Stimulated activated naive CD8-positive, alpha-beta T cell treated with anti-CD3 and anti-CD28 coated beads, Interleukin-15, Interleukin-2, amounts not matched to agents 100 U/mL and 50 U/mL, for 24 hours (primary cell): ENCODE results near the gene PCDH9.

ENCODE experiments used
- ATAC-seq: fragments of 150-1000 bp; cut with Tn5 transposase; one replicate; pipeline ENCODE4 v1.10.0; 2021
- DNase-seq: peaks from one replicate; pipeline ENCODE4 v3.0.0; 2021

PCDH9 gene

DNA sequence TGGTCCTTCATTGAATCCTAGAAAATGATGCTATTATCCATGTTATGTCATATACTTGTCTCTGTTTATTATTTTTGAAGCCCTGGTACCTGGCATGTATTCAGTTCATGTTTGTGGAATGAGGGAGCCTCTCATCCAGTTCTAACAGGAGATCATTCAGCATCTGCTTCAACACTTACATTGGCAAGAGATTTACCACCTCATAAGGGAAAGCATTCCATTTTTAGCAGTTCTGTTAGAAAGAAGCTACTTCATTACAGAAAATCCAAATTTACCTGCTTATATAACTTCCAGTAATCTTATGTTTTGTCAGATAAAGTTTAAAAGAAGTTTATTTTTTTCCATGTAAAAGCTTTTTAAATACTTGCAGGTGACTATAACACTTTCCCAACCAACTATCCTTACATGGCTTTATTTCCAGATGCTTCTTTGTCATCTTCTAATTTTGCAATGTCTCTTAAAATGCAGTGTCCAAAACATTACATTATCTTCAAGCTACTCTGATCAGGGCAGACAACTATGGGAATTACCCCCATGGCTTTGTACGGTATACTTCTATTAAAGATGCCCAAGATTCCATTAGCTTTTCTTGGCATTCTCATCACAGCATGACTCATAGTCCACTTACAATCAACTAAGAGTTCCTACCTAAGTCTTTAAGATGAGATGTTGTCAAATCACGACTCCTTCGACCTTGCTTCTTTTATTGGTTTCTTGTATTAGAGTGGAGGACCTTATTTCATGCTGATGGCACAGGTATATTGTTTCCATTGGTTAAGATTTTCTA, 262.1 kb downstream of the PCDH9 start:
- no peak for ATAC-seq
- no peak for DNase-seq

GRCh38 chr13:66965181-66965580, 265.0 kb downstream of the PCDH9 start:
- DNase-seq: no peak
- ATAC-seq: no peak

GRCh38 chr13:66962953-66963352, 267.2 kb downstream of the PCDH9 start:
- ATAC-seq (no peak), DNase-seq (no peak)

GRCh38 chr13:66958611-66959010, 271.5 kb downstream of the PCDH9 start:
- peak; percentile 40 for ATAC-seq

DNA sequence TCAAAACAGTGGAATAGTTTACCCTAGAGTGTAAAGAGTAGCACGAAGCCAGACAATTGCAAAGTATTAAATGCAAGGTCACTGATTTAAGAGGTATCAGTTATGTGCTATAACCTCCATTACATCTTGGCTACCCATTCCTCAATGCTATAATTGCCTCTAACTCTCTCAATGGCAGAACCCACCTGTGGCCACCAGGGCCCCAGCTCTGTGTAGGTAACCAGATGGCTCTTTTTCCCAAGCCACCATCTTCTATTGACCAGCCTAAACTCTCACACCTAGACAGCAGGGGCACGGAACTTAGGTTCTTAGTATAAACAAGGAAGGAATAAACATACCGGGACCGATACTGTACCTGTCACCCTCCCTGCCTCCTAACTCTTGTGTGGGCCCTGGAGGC, 277.6 kb downstream of the PCDH9 start:
- no peak for DNase-seq
- no peak for ATAC-seq

More at GRCh38 chr13:66958611-66959010, 271.5 kb downstream of the PCDH9 start:
- DNase-seq: no peak

GRCh38 chr13:66951426-66951825, 278.7 kb downstream of the PCDH9 start:
- no peak for DNase-seq
- ATAC-seq: no peak

GRCh38 chr13:66950666-66951065, 279.5 kb downstream of the PCDH9 start:
- ATAC-seq: no peak

GRCh38 chr13:66948910-66949309, 281.2 kb downstream of the PCDH9 start:
- no peak for DNase-seq

More at GRCh38 chr13:66950666-66951065, 279.5 kb downstream of the PCDH9 start:
- DNase-seq: no peak

GRCh38 chr13:66943530-66943929, 286.6 kb downstream of the PCDH9 start:
- DNase-seq (no peak), ATAC-seq (no peak)

More at GRCh38 chr13:66948910-66949309, 281.2 kb downstream of the PCDH9 start:
- ATAC-seq: no peak

DNA sequence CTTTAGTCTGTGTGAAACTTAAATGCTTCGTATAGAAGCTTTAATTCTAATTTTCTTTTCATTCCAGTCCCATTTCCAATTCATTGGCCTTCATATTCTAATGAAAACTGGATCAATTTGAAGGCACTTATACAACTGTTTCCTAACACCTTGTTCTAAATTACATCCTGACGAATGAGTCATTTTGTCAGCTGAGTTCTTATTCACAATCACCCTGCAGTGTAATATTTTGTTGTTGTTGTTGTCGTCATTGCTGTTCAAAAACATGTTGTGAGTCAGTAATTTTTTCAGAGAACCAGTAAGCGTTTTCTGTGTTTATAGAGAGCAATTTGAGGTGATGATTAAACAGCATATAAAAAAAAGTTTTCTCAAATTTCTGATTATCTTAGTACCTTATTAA, 290.0 kb downstream of the PCDH9 start:
- no peak for DNase-seq
- ATAC-seq: no peak

DNA sequence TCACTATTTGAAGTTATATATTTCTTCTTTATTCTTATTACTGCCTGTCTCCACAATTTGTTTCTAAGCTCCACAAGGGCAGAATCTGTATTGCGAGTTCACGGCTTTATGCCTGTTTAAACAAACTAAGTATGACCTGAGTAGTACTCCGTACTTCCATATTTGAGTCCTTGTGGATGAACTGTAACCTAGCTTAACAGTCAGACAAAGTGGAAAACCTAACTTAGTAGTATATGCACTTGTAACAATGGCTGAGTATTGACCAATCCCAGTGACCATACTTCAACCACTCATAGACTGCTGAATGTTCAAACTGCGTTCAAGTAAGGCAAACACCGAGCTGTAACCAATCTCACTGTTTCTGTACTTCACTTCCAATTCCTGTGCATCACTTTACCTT, 292.7 kb downstream of the PCDH9 start:
- ATAC-seq (no peak), DNase-seq (no peak)

GRCh38 chr13:66933994-66934393, 296.1 kb downstream of the PCDH9 start:
- ATAC-seq: no peak
- no peak for DNase-seq

- ATAC-seq: no peak
- DNase-seq: no peak
Observed at GRCh38 chr13:66933527-66933926, 296.6 kb downstream of the PCDH9 start.

DNA sequence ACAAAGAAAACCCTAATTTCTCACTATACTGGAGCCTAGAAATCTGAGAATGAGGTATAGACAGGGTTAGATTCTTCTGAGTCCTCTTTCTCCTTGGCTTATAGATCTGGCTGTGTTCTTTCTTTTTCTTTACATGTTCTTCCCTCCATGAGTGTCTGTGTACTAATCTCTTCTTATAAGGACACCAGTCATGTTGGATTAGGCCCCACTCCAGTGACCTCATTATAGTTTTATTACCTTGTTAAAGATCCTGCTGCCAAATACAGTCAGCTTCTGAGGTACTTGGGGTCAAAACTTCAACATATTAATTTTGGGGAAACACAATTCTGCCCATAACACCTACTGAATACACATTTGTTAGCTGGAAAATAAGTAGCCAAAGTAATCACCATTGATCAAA, 302.6 kb downstream of the PCDH9 start:
- DNase-seq: no peak
- ATAC-seq: no peak

- ATAC-seq (no peak), DNase-seq (no peak)
Observed at GRCh38 chr13:66926851-66927524, 303.1 kb downstream of the PCDH9 start.

GRCh38 chr13:66926200-66926850, 303.8 kb downstream of the PCDH9 start:
- no peak for DNase-seq
- ATAC-seq: no peak

DNA sequence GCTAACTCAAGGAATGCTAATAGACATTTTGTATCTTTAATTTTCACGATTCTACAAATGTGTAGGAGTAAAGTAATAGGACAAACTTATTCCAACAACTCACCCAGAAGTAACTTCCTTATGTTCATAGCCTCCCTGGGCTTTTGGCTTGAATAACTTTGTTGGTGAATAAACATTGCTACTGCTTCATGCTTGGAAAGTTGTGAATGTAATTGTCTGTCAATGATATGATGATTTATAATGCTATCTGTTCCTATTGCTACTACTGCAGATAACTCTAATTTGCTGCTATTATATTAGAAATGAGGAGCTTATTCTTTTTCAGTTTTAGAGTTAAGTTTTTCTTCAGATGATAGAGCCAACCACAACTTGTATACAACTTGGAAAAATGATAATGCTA, 307.7 kb downstream of the PCDH9 start:
- ATAC-seq: no peak
- no peak for DNase-seq

DNA sequence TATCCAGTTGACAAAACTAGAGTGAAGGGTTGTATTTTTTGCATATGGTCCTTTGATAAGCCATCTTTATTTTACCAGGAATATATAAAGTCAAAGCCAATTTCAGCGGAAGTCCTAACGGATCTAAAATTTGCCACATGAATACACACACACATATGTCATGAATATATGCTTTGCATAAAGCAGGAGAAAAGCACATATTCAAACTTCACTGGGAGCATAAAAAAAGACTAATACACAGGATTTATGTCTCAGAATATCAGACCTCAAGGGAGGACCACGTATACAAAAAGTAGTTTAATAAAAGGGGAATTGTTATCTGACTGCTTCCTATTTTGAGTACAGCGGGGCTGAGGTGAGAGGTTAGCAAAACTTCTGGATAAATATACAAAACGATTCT, 308.7 kb downstream of the PCDH9 start:
- ATAC-seq (no peak), DNase-seq (no peak)

DNA sequence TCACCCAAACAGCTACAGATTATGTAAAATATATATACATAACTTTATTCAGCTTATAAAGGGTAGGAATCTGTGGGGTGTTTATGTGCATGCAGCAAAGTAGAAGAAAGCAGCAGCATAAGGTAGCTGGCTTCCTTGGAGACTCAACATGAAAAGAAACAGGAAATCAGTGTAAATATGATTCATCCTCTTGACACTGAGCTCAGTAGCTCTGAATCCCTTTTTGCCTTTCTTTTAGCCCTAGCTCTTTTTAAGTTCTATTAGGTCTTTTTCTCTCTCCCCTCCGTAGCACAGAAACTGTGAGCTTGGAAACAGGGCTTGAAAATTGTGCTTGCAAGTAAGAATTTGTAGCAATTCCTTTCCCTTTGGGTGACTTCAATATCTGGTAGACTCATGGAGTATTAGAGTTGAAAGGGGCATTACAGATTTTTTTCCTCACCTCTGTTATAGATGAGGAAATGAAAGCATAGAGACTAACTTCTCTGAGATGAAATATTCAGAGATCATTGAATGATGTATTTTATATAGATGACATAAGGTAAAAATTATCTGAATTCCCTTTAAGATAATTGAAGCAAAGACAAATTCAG, 314.4 kb downstream of the PCDH9 start:
- no peak for DNase-seq

GRCh38 chr13:66914155-66914554, 316.0 kb downstream of the PCDH9 start:
- DNase-seq: no peak
- ATAC-seq: no peak

More for the DNA sequence above, 314.4 kb downstream of the PCDH9 start:
- ATAC-seq: no peak

DNA sequence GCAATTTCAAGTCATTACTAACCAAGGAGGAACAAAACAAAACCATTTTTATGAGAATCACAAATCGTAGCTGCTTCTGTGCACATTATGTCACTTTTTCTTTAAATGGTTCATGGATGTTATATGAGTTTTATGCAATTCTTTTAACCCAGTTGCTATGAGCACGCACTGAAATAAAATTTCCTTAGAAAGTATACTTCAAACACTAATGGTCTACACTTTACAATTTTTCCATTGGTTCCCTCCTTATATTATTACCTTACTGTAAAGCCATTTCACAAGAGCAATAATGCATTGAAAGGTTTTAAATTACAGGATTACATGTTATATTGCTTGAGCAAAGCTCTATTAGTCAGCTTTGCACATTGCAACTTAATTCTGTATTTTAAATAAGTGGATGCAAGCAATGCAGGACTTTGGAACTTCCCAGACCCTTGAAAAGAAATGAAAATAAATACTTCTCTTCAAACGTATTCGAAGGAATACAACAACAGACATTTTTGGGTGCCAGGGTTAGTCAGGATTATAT, 318.7 kb downstream of the PCDH9 start:
- no peak for DNase-seq
- no peak for ATAC-seq

- no peak for DNase-seq
Observed at GRCh38 chr13:66899955-66900354, 330.2 kb downstream of the PCDH9 start.

DNA sequence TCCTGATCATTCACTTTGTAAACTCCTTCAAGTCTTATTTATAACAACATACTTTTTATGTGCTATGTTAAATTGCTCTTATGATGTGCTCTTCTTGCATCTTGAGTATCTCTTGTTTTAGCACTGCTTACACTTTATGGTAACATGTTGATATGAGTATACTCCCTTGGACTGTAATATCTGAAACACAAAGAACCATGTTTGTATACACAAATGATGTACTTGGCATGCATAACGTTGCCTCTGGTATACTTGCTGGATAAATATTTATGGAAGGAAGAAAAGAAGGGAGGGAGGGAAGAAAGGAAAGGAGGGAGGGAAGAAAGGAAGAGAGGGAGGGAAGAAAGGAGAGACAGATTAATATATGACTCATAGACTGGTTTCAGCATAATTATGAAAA, 333.2 kb downstream of the PCDH9 start:
- DNase-seq (no peak), ATAC-seq (no peak)

More at GRCh38 chr13:66899955-66900354, 330.2 kb downstream of the PCDH9 start:
- ATAC-seq: no peak
